LoVo (cell line): Measurements from ENCODE around the gene ADAMTS2.

Experiments used
- DNase-seq: peaks from one replicate; pipeline ENCODE4 v3.0.0-alpha.2; 2016; ENCODE audit warnings: low spot score

ADAMTS2 gene

DNA sequence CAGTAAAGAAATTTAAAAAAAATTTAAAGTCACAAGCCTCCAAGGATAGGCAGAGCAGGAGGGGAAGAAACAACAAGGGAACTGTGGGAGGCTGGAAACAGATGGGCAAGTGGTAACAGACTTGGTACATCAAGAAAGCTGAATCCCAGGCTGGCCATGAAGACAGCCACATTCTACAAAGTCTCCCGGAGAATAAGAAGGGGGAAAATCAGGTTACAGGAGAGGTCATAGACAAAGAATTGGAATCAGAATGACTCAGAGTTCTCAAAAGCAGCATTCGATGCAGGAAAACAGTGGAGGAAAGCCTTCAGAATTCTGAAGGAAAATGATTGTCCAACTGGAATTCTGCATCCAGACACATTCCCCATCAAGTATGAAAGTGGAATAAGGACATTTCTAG is 129.7 kb downstream of the ADAMTS2 start:
- DNase-seq: no peak

- no peak for DNase-seq
These were observed 130.6 kb downstream of the ADAMTS2 start for GRCh38 chr5:179214678-179215077.

- no peak for DNase-seq
These were observed 132.4 kb downstream of the ADAMTS2 start for GRCh38 chr5:179212870-179213269.

GRCh38 chr5:179211631-179212030 is 133.6 kb downstream of the ADAMTS2 start:
- no peak for DNase-seq

GRCh38 chr5:179211068-179211467 is 134.2 kb downstream of the ADAMTS2 start:
- DNase-seq: no peak

DNA sequence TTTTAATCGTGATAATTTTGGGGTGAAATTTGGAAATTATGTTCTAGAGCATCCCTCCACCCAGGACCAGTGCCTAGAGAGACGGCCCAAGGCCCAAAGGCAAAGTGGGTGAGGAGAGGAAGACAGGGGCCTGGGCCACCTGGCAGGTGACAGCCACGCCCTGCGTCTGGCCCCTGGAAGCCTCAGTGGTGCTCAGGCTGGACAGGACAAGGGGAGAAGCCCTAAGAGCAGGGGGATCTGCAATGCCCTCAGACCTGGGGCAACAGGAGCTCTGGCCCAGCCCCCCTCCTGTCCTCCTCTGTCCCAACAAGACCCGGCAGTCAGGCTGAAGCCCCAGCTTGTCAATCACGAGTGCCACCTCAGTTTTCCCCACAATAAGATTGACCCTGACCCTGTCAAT is 134.8 kb downstream of the ADAMTS2 start:
- DNase-seq: no peak

GRCh38 chr5:179209359-179210150 is 135.7 kb downstream of the ADAMTS2 start:
- no peak for DNase-seq

- no peak for DNase-seq
These were observed 136.4 kb downstream of the ADAMTS2 start for GRCh38 chr5:179208706-179209358.

- no peak for DNase-seq
These were observed 137.1 kb downstream of the ADAMTS2 start for GRCh38 chr5:179207920-179208705.

DNA sequence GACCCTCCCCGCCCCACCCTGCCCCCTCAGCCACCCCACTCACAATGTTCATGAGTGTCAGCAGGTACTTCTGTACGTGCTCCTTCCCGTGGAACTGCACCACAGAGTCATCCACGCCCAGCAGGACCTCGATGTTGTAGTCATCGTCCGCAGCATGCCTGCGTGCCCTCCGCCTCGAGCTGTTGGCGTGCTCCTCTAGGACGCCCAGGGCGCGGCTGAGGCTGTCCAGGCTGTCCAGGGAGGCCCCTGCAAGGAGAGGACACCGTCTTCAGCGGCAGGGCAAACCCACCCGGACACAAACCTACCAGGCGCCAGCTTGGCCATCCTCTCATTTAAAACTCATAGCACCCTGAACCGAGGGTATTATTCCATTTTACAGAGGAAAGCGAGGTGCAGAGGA is 137.8 kb downstream of the ADAMTS2 start:
- no peak for DNase-seq

DNA sequence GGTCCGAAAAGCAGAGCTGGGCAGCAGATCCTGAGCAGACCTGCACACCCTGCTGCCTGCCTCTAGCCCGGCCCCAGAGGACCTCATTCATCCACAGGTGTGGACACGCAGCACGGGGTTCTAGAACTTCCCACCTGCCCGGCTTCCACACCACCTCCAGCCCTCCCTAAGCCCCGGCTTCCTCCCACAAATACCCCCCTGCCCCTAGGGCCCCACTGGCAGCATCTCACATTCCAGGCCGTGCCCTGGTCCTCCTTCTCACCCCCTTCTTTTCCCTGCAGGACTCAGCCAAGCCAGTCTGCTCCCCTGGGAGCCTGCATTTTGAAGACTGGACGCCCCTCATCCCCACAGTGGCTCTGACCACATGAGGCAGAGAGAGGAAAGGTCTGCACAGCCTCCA is 138.9 kb downstream of the ADAMTS2 start:
- DNase-seq: no peak

- DNase-seq: no peak
These were observed 140.0 kb downstream of the ADAMTS2 start for GRCh38 chr5:179205277-179205676.

DNA sequence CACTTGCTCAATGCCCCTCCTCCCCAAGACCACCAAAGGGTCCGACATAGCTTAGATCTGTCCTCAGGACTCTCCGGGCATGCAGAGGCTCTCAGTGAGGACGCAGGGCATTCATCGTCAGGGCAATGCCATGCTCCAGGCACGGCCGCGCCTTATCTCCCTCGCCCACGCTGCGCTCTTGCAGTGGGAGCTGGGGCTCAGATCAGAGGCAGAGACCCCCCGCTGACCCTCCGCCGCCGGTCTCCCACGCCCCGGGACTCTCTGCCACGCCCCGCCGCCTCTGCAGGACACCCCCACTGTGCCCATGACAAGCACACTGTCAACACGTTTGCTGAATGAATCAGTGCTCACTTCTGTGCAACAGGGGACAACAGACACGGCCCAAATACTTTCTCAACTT is 140.7 kb downstream of the ADAMTS2 start:
- no peak for DNase-seq

GRCh38 chr5:179203248-179203647 is 142.0 kb downstream of the ADAMTS2 start:
- no peak for DNase-seq

GRCh38 chr5:179201986-179202385 is 143.3 kb downstream of the ADAMTS2 start:
- DNase-seq: no peak

DNA sequence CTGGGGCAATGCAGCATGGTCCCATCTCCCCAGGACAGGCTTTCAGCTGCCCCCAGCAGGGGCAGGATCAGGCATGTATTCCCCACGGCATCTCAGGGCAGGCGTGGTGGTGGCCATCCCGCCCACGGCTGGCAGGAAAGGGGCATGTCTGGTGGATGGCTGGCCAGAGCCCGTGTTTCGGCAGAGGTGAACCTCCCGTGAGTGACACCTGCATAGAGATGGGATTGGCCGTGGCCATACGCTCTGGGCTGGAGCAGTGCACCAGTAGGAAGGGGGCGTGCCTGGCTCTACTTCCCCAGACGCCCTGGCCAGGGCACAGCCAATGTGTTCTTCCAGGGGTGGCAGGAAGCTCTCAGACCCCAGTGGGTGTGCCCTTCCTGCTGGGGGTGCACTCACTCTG is 146.0 kb downstream of the ADAMTS2 start:
- DNase-seq: no peak

GRCh38 chr5:179198825-179199224 is 146.4 kb downstream of the ADAMTS2 start:
- no peak for DNase-seq

DNA sequence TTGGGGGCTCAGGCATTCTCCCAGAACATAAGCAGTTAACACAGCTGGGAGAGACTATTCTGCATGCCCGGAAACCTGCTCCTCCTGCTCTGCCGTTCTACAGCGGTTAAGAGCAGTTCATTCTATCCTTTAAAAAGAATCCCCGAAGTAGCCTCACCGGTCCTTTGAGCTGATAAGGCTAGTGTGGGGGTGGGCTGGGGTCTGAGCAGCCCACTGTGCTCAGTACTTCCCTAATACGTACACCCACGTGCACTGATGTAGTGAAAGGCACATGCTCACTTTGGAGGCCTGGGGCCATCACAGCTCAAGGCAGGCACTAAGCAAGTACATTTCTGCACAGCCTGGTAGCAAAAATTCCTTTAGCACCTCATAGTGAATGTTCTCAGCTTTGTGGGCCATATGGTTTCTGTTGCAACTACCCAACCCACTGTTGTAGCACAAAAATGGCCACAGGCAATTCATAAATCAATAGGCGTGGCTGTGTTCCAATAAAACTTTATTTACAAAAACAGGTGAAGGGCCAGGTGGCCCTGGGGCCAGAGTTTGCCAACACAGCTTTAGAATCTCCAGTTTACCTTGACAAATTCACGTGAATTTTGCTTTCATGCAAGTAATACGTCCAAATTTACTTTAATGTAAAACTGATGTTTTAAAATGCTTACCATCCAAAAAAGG is 148.7 kb downstream of the ADAMTS2 start:
- DNase-seq: no peak

DNA sequence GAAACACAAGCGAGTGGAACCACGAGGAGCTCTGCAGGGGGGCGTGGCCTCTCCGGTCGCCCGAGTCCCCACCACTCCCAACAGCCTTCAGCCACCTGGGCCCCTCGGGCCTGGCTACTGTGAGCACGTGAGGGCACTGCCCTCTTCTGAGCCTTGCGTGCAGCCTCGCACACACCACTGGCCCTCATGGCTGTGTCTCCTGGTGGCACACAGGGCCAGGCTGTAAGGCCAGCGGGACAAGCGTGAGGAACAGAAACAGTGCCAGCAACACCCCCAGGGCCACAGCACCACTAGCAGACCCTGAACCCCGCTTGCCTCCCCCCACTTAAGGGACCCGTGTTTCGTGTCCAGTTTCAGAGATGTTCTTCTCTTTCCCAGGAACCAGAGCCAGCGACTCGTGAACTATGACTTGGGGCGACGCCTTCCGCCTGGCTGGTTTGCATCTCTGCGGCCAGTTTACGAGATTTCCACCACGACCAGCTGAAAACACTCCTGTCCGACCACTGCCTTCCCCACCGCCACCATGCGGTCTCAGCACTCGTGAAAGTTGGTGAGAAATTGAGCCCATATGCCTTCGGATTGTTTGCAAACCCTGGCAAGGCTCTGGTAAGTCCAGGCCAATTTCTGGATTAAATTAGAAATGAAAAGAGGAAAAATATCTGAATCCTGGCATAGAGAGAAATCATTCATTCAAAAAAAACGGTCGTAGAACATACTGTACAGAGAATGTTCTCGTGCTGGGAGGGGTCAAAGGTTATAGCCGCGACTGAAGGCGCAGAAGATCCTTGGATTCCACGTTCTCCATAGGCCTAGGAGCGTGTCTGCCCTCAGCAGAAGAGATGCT is 149.5 kb downstream of the ADAMTS2 start:
- no peak for DNase-seq

GRCh38 chr5:179194941-179195381 is 150.3 kb downstream of the ADAMTS2 start:
- no peak for DNase-seq

DNA sequence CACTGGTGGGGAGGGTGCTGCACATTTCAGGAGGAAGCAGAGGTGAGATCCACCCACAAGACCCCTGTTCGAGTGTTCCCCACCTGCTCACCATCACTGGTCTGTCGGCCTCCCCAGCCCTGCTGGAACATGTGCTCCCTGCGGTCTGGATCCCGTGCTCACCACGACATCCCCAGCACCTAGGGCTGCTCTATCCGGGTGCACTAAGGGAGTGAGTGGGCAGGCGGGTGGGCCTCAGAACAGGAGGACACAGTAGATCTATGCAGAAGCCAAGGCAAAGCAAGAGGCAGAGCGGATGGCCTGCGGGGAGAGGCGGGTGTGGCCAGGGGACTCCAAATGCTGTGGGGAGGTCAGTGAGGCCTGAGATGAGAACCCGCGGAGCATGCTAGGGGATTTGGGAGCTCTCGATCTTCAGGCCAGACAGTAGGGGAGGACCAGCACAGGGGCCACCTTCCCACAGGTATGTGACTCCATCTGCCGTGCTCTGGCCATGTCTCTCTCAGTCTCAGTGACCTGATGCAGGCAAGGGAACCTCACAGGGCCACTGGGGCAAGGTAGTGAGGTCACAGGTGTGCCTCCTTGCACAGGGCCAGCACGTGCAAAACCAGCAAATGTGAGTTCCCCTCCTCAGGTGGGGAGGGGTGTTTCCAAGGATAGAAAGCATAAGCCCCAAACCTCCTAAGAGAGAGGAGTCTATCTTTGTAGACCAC is 150.9 kb downstream of the ADAMTS2 start:
- no peak for DNase-seq
